K562 (cell line): ENCODE results near the gene MED29. TPM values are rescaled to one million over a fixed set of nuclear protein-coding genes. Genes with fewer than 3 reads are reported as not detected.

Experiments
- CREB5 ChIP-seq: fragments of 250-450 bp; sonication (Bioruptor Pico); IDR thresholded peaks from 2 replicates; pipeline ENCODE4 v1.5.0; 2020; ENCODE audit warnings: mild to moderate bottlenecking
- DEAF1 ChIP-seq: fragments of 450-650 bp; formaldehyde crosslinking; IDR thresholded peaks from 2 replicates; pipeline ENCODE4 v1.4.0; 2020; ENCODE audit warnings: mild to moderate bottlenecking, moderate library complexity
- ELK1 ChIP-seq: sonication (generic); formaldehyde crosslinking; IDR thresholded peaks from 2 replicates; pipeline ENCODE4 v1.8.1; 2022; ENCODE audit warnings: missing genetic modification reagents
- FOXM1 ChIP-seq, 2 experiments: fragments of 450-650 bp in 1 of 2; sonication (generic) in 1 of 2; formaldehyde crosslinking in 1 of 2; IDR thresholded peaks; 2 replicates each; pipeline versions ENCODE4 v1.6.1 to v1.9.0; 2017 to 2022; ENCODE audit warnings: low read depth in 2 of 2, mild to moderate bottlenecking in 2 of 2, missing genetic modification reagents in 1 of 2, moderate library complexity in 1 of 2
- LARP7 ChIP-seq: fragments of 450-650 bp; IDR thresholded peaks from 2 replicates; pipeline ENCODE4 v1.6.1; 2016
- NFE2L1 ChIP-seq: fragments of 450-650 bp; IDR thresholded peaks from 2 replicates; pipeline ENCODE4 v1.6.1; 2016; ENCODE audit warnings: missing genetic modification characterization, low read depth, mild to moderate bottlenecking, missing compliant biosample characterization, moderate library complexity, borderline replicate concordance
- RREB1 ChIP-seq: fragments of 250-450 bp; sonication (Bioruptor Pico); IDR thresholded peaks from 2 replicates; pipeline ENCODE4 v1.4.0; 2020
- ZBTB1 ChIP-seq: sonication (generic); formaldehyde crosslinking; IDR thresholded peaks from 2 replicates; pipeline ENCODE4 v1.8.1; 2023; ENCODE audit warnings: missing genetic modification reagents, low read depth, mild to moderate bottlenecking, borderline replicate concordance
- ZBTB2 ChIP-seq: fragments of 450-650 bp; IDR thresholded peaks from 2 replicates; pipeline ENCODE4 v1.6.1; 2016; ENCODE audit warnings: antibody characterized with exemption
- ZEB2 ChIP-seq: fragments of 450-650 bp; IDR thresholded peaks from 2 replicates; pipeline ENCODE4 v1.6.1; 2016
- ZNF282 ChIP-seq: sonication (generic); formaldehyde crosslinking; IDR thresholded peaks from 2 replicates; pipeline ENCODE4 v1.8.1; 2023; ENCODE audit warnings: missing genetic modification reagents
- ZNF77 ChIP-seq: fragments of 250-450 bp; sonication (Bioruptor Pico); IDR thresholded peaks from 2 replicates; pipeline ENCODE4 v1.5.0; 2020
- polyA plus RNA-seq, 8 experiments: library from polyadenylated mRNA; depleted of rRNA in 4 of 8; stranded (reverse) in 5 of 8; unstranded in 3 of 8; fragments of >200 nt; fragmentation: Nextera tagmentation in 2 of 8; fragmentation: Illumina TruSeq in 1 of 8; extraction: Ambion mirVana in 2 of 8; extraction: Trizol in 1 of 8; gene quantifications; 2 replicates each; pipeline versions ENCODE4 v1.2.1 to v1.2.3, GENCODE V29; 2011 to 2014; ENCODE audit warnings: inconsistent platforms in 1 of 8, missing spikeins in 1 of 8
- total RNA-seq, 7 experiments: library from RNA; depleted of rRNA in 6 of 7; stranded (reverse); fragments of >200 nt in 6 of 7; fragmentation: Illumina TruSeq in 2 of 7; extraction: Trizol in 2 of 7; gene quantifications; 2 replicates each; pipeline versions ENCODE4 v1.2.1 to v1.2.3, GENCODE V29; 2011 to 2021; ENCODE audit warnings: low replicate concordance in 1 of 7

Gene MED29
- total and polyA plus RNA-seq, 9 of the 15 experiments (the other 6 are each of a cell fraction or from before 2014, with no cell fraction given), result 1.8 to 22.6 (median 12.4) TPM

- TF ChIP-seq RREB1 (CRISPR knock-in tag), result peak; percentile 54; the same call in 1 of the 2 replicates
- TF ChIP-seq ZBTB2, result no peak
- no peak for TF ChIP-seq ZNF282 (CRISPR knock-in tag)
- no peak for TF ChIP-seq ZBTB1
- TF ChIP-seq FOXM1 (IDR thresholded peaks at IDR 0.05; ENCODE audit: low read depth), result no peak
- 0 out of 2 replicates have a peak, but pooled peaks have one; percentile 33 for TF ChIP-seq FOXM1 (CRISPR knock-in tag; IDR thresholded peaks at IDR 0.05; ENCODE audit: low read depth)
- TF ChIP-seq NFE2L1 (tag), result no peak
- no peak for TF ChIP-seq LARP7
- peak; percentile 93 for TF ChIP-seq ZEB2
- TF ChIP-seq ZNF77, result no peak
- TF ChIP-seq DEAF1, result no peak
- no peak for TF ChIP-seq CREB5 (CRISPR knock-in tag)
- TF ChIP-seq ELK1 (CRISPR knock-in tag), result no peak
Observed at GRCh38 chr19:39390751-39391437, at the start of gene MED29, which contains the start of gene PAF1 (continued).
